Hippocampal formation (tissue), 2 donors: ENCODE measurements around the gene AGBL1.
"Not testable (repeated sequence)": the region's sequence is repeated elsewhere in the genome, so short reads cannot be mapped to it uniquely, and the experiment has no call there.

Source experiments
- DNase-seq, 2 donors: peaks; one replicate each; lab custom pipeline; 2025; lab: John Stamatoyannopoulos, UW

Gene AGBL1

DNA sequence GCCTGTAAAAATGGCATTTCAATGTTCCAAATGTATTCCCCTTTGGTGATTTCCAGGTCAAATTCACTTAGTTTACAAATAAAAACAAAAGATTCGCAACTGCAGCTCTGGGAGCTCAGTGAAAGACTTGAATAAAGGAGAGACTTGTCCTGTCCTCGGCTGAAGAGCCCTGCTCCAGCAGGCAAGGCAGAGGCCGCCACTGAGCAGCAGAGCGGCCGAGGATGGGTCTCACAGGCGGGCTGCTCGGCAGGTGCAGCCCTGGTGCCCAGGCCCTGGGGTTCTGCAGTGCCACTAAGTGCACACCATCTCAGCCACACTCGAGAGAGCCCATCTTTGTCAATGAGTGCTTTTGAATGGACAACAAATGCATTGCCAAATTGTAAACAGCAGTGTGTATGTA is 856.2 kb downstream of the AGBL1 start:
- peak in 1 of 2 donors; percentile 13 for DNase-seq

DNA sequence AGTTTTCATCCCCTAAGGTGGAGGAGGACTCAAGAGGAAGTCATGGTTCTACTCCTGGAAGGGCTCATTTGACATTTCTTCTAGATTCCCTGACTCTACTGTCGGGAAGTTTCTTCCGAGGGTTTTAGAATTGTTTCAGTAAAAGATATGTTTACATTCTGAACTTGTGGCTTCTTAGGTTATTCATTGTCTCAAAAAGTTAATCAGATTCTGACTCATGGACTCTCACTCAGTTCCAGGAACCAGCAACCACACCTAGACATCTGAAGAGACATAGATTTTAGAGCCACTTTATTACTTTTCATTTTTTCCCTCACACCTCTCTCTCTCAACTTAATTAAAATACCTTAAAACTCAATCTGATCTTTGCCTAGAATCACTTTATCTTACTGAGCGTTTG is 862.6 kb downstream of the AGBL1 start:
- no peak for DNase-seq

DNA sequence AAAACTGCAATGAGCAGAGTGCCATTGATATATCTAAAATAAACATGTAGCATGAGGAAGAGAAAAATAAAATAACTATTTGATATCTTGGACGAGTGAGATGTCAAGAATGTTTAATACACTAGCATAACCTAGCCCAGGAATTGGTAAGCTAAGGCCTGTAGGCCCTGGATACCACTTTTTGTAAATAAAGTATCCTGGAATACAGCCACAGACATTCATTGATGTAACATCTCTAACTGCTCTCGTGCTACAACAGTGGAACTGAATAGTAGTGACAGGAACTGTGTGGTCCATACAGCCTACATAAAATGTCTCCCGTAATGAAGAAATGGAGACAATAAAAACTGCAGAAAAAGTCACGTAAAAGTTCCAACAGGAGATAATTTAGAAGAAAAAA is 869.0 kb downstream of the AGBL1 start:
- DNase-seq: no peak

DNA sequence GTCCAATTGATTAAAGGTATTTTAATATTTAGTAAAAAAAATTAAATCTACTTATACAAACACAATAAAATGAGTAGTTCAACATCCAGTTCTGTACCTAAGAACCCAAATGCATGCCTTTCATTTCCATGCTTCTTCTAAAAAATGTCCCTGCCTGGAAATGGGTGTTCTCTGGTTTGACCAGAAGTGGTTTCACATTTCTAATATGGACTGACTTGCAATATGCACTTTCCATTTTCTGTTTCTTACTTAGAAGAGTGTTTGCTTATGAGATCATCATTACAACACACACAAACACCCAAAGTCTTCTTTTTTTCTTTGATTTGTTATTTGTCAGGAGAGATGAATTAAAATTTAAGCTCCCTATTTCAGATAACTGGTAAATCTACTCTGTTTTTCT is 879.6 kb downstream of the AGBL1 start:
- no peak for DNase-seq

DNA sequence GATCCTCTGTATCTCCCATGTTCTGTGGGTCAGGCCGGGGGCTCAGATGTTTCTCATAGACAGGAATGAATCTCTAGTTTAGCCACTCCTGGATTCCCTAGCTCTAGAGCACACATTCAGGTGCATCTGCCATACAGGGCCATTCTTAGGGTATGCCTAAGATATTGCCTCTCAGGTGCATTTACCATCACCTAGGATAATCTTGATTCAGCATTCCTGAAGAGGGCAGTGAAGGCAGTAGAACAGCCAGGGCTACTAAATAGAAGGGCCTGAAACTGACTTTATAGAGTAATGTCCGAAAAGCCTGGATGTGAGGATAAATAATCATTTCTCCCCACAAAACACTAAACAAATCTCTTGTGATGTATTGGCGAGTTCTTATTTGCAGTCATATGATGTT is 882.0 kb downstream of the AGBL1 start:
- DNase-seq: no peak

DNA sequence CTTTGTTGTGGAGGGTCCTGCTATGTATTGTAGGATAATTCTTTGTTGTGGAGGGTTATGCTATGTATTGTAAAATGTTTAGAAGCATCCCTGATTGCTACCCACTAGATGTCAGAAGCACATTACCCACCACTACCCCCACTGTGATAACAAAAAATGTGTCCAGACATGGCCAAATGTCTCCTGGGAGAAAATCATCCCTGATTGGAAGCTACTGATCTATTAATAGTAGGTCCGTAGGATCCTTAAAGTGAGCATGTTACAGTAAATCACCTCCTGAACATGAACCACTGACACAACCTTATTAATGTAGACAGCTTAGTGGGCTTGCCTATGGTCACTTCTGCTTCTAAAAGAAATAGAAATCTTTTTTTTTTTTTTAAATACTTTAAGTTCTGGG is 884.6 kb downstream of the AGBL1 start:
- no peak for DNase-seq

DNA sequence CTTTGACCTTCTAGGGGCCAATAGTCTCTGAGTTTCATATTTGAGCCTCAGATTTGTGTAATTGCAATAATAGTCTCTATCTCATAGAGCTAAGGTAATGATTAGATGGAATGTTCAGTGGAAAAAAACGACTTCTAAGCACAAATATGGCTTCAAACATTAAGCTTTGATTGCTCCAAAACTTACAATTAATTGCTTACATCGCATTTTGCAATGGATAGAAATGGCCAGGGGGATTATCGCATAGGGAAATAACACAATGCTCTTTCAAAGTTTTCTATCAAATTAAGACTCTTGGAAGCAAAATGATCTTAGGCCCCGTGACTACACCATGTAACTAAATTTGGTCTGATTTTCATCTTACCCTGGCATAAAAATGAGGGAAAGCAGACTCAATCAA is 888.6 kb downstream of the AGBL1 start:
- DNase-seq: no peak

DNA sequence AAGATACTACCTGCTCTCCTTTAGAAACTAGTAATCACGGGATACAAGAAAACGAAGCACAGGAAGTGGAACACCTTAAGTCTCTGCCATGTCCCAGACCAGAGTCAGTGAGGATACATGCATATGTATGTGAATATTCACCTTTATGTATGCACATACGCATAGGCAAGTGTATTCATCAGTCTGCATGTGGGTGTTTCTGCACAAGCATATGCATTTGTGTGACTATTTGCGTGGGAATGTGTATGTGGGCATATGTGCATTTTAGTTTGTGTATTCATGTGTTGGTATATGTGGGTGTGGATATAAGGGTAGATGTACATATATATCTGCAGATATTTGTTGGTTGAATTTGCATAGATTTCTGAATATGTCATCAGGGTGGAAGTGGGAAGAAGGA is 889.7 kb downstream of the AGBL1 start:
- DNase-seq: no peak

DNA sequence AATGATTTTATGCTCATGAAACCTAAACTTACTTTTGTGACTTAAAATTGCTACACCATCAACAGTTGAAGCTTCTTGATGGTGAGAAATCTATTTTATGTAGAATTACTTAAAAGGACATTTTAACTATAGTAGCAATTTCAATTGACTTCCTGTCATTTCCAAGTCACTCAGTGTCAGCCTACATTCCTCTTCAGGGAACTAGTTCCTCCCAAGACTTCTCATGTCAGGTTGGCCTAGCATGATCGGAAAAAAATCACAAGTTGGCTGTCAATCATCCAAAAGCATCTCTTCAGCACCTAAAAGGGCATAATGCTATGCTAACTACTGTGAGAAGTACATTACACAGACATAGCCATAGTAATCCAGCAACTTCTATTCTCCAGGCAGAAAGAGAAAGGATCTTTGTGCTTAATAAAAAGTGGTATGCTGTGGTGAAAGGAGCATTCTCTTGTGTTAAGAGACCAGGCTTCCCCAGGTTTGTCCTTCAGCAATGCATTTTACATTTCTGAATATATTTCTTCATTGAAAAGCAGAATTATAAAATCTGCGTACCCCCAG is 893.7 kb downstream of the AGBL1 start:
- DNase-seq: no peak

DNA sequence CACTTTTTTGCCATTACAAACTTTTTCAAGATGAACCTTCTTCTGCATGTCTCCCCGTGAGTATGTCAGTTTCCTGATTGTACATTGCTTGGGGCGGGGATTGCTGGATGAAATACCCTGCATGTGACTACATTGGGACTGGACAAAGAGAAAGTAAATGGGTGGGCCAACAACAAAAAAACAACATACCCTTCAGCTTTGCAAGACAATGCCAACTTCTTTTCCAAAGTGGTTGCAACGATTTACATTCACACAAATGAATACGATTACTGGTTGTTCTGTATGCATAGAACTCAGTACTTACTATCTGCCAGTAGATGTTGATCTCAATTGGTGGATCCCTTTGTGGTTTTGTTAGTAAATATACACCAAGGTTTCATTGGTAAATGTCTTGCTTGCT is 908.4 kb downstream of the AGBL1 start:
- no peak for DNase-seq

DNA sequence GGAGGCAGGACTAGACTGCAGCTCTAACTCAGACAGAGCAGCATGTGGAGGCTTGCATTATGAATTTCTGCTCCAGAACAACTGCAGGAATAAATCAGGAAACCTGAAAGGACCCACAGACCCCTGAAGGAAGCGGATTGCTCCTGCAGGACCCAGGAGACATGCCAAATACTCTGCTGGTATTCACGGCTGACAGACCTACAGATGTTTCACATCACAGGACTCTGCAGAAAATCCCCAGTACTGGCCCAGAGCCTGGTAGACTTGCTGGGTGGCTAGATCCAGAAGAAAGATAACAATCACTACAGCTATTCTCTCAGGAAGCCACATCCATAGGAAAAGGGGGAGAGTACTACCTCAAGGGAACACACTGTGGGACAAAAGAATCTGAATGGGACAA is 942.1 kb downstream of the AGBL1 start:
- no peak for DNase-seq

DNA sequence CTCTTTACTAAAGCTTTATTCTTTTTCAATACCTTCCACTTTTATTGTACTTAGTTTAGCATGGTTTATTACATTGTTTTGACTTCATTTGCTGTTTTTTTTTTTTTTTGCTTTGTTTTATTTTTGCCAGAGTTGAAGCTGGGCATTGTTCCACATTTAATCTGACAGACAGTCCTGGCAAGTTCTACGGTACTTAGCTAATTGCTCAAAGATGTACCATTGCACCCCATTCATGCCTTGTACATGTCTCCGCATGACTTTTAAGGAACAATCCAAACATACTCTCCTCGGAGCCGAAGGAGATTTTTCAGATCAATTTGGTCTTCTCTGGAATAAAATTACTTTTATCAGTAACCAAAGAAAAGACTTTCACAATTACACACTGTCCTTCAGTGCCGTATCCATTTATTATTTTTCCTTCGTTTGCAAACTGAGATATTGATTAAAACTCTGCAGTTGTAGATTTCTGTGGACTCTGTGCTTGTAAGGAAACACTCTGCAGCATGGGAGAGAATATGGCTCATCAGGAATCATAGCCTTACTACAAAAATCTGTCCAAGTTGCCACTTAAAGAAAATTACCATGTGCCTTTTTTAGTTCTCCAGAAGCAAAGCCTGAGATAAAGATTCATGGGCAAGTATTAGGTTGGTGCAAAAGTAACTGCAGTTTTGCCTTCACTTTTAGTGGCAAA is 952.0 kb downstream of the AGBL1 start:
- DNase-seq: no peak

DNA sequence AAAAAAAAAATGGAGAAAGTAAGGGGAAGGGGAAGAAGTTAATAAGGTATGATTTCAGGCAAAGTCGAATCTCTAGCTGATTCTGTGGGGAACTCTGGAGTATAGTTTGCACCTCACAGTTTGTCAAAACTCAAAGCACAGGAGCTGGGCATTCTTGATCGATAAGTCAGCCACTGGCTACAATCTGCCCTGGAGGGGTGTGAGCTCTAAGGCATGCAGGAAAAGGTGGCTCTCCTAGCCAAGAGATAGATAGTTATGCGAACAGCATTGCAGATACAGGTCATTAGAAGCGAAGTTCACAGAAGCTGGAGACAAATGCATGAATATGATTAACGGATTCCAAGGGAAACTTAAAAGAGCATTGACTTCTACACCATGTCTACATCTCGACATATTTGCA is 952.6 kb downstream of the AGBL1 start:
- no peak for DNase-seq

DNA sequence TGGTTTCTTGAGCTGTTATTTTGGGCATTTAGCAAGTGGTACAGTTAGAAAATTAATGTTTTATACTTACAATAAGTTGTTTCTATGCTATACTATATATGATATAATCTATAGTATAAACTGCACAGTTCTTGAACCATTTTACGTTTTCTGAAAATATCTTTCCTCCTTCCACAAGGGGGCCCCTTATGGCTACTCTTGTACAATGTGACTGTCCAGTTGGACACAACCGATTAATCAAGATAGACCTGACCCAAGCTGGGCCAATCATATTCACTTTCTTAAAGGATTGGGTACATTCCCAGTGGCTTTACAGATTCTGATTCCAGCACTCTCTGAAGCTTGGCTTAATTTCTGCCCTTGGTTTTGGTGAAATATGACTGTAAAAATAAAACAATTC is 953.4 kb downstream of the AGBL1 start:
- peak in 1 of 2 donors; percentile 1 for DNase-seq

DNA sequence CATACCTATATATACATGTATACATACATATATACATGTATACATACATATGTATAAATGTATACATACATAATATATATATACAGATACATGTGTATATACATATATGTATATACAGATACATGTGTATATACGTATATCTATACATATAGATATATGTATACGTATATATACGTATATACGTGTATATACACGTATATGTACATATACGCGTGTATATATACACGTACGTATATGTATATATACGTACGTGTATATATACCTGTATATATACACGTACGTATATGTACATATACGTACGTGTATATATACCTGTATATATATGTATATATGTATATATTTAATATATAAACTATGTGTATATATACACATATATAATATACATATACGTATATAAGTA is 955.2 kb downstream of the AGBL1 start:
- DNase-seq: no peak

DNA sequence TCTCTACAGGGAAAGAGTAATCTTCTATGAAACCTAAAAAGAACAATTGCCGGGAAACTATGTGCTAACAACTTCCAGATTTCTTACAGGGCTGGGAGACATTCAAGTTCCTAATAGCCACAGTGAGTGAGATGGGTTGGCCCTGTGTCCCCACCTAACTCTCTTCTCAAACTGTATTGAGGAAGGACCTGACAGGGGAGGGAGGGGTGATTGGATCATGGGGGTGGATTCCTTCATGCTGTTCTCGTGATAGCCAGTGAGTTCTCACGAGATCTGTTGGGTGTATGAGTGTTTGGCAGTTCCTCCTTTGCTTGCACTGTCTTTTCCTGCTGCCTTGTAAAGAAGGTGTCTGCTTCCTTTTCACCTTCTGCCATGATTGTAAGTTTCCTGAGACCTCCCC is 958.7 kb downstream of the AGBL1 start:
- DNase-seq: no peak

DNA sequence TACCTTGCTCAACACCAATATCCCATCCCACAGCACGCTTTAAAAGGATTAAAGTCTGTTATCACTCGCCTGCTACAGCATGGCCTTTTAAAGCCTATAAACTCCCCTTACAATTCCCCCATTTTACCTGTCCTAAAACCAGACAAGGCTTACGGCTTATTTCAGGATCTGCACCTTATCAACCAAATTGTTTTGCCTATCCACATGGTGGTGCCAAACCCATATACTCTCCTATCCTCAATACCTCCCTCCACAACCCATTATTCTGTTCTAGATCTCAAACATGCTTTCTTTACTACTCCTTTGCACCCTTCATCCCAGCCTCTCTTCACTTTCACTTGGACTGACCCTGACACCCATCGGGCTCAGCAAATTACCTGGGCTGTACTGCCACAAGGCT is 962.9 kb downstream of the AGBL1 start:
- DNase-seq: not testable (repeated sequence)

DNA sequence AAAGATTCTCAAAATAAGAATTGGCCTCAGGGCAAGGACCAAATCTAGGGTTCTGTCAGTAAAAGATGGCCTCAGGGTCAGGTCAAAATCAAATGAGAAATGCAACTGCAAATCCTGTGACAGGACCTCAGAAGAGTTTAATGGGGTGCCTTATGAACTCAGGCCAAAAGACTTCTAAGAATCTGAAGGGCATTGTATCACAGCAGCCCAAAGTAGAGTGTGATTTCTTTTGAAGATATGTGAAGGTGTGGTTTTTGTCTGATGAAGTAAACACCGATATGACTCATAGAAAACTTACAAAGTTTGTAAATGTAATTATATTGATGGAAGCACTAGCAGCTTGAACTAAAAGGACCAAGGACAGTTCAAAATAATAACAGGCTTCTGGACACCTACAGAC is 966.1 kb downstream of the AGBL1 start:
- DNase-seq: no peak

DNA sequence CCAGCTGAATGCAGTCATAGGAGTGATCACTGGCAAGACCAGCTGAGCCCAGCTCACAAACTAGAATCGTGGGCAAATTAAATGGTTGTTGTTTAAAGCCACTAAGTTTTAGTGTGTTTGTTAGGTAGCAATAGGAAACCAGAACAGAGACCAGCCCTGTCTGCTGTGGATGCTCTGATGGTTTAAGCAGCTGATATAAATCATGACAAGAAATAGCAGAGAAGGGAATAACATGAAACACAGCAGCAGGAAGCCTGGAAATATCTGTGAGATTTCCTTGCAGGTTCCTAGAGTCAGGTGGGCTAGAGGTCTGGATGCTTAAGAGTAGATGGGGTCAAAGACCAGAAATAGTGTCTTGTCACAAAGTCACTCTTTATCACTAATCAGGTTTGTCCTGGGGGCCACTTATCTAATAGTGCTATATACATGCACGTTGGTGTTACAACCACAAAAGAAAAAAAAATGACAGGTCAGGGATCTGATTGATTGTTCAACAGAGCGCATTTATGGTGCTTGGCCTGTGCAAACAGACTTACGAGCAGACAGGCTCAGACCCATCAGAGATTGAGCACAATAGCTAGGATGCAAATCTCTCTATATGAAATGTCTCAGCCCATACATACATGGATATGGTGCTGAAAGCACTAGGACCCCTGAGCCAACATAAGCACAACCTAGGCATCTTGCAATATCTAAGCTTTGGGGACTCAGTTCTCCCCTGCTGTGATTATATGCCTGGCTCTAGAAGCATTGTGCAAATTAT is 967.7 kb downstream of the AGBL1 start:
- DNase-seq: no peak
